SK-MEL-5 (cell line): Measurements from ENCODE around the gene KCNIP1. TPM values are rescaled to one million over a fixed set of nuclear protein-coding genes. Genes with fewer than 3 reads are reported as not detected.

Experiments
- DNase-seq: peaks from one replicate; pipeline ENCODE4 v3.0.0-alpha.2; 2016; ENCODE audit warnings: low read depth, low spot score
- in situ Hi-C: cut with HindIII; loops from 2 replicates; pipeline ENCODE4 v1.10.0; 2016; ENCODE audit warnings: low sequenced_read_pairs, high pct_unique_total_duplicates, low pct_unique_long_range_greater_than_20kb
- total RNA-seq: library from RNA; depleted of rRNA; stranded (reverse); fragments of >200 nt; shearing (Covaris generic); gene quantifications from 2 replicates; pipeline ENCODE4 v1.2.3, GENCODE V29; 2014

KCNIP1 gene
- total RNA-seq, 1 experiment from 2014 or later: not detected

GRCh38 chr5:170638454-170639220 lies 134.8 kb downstream of the KCNIP1 start:
- in situ Hi-C loops: no loop called here
- DNase-seq: peak; percentile 66

DNA sequence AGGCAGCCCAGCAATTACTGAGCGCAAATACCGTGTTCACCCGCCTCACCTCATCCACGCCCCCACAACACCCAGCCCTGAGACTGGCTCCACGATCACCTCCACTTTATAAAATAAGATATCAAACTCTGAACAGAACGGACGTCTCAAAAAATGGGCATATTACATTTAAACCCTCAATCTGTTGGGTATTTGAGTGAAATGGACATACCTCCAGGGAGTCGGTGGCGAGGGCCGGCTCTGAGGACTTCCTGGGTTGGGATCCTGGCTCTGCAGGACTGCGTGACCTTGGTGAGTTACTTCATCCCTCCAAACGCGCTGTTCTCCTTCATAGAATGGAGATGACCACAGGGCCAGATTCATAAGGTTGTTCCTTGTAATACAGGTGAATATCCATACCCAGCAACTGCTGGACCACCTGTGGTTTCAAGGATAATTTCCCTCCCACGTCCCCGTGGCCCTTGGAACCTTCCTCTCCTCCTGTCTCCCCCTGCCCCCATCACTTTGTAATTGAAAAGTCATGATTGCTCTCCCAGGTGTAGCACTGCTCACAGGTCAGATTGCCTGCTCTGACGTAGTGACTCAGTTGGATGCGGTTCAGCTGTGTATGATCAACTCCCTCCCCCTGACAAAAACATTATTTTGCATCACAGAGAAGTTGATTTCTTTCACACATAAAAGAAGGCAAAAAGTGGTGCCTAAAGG lies 135.6 kb downstream of the KCNIP1 start:
- DNase-seq: no peak
- in situ Hi-C loops: no loop called here

- in situ Hi-C loops: no loop called here
- DNase-seq: no peak
Measured at GRCh38 chr5:170640731-170641588, 137.1 kb downstream of the KCNIP1 start.

GRCh38 chr5:170641589-170642031 lies 137.8 kb downstream of the KCNIP1 start:
- no peak for DNase-seq
- in situ Hi-C loops: no loop called here

DNA sequence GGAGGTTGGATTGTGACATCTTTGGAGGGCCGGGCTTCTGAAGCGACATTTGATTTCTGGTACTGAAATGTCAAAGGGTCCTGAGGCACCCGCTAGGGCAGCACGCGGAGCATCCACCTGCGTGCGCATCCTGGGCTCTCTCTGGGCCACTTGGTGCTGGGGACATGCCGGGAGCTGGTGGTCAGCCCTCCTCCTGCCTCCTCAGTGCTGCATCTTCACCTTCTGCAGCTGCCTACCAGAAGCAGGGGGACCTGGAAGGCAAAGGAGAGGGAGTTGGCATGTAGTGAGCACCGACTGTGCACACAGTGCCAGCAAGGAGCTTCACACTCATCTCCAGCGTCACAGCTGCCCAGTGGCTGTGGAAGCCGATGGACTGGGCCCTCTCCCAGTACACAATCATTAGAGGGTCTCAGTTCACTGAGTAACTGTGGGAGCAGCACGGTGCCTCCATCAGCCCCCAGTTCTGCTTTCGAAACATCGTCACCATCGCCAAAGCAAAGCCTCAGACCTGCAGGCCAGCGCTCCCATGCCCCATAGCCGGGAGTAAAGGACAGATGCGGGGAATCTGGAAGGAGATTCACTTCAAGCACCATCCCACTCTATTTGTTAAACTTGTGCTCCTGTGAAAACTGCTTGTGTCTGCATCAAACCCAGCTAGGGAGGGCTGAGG lies 138.4 kb downstream of the KCNIP1 start:
- in situ Hi-C loops: no loop called here

DNA sequence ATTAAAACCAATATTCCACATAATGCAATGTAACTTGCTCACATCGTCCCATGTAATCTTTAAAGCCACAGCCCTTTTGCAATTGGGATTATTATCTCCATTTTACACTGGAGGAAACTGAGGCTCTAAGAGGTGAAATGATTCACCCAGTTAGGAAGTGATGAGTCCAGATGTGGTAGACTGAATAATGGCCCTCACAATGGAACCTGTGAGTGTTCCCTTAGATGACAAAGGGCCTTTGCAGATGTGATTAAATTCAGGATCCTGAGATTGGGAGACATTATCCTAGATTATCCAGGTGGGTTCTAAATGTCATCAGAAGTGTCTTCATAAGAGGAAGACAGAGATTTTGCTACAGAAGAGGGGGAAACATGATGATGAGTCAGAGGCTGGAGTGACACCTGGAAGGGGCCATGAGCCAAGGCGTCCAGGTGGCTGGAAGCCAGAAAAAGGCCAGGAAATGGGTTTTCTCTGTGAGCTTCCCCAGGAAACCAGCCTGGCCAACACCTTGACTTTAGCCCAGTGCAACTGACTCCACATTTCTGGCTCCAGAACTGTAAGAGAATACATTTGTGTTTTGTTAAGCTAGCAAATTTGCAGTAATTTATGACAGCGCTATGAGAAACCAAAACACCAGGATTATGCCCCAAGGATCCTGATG lies 139.1 kb downstream of the KCNIP1 start:
- in situ Hi-C loops: no loop called here

More for the DNA sequence above, 138.4 kb downstream of the KCNIP1 start:
- DNase-seq: no peak

DNA sequence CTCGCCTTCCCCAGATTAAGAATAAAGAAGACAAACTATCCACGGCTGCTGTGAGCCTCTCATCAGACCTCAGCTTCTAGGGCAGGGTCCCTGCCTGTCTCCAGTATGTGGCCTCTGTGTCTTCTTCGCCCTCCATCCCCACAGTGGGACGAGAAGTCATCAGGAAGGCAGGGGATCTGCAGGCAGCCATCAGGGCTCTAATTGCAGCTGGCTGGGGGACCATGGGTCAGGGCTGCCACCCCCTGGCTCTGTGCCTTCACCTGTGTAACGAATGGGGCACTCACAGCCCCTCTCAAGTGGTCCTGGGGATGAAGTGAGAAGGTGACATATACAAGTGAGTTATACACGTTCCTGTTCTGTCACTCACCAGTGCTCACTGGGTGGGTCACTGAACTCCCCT lies 139.8 kb downstream of the KCNIP1 start:
- in situ Hi-C loops: no loop called here

More for the DNA sequence above, 139.1 kb downstream of the KCNIP1 start:
- no peak for DNase-seq

DNA sequence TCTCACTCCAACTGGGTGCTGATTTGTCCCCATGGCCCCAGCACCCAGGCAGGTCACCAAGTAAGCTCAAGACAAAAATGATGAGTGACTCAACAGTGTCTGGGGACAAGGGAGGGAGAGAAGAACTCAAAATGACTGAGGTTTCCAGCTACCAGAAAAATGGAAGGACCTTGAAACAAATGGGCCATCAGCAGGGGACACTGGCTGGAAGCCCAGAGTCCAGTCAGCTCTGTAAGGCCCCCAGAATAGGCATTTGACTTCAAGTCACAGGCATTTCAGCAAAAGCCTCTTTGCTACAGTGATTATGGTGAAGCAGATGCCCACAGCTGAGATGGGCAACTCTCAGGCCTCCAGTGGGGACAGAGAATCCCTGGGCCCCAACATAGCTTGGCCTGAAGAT lies 140.7 kb downstream of the KCNIP1 start:
- DNase-seq: no peak
- in situ Hi-C loops: no loop called here

More for the DNA sequence above, 139.8 kb downstream of the KCNIP1 start:
- DNase-seq: no peak

DNA sequence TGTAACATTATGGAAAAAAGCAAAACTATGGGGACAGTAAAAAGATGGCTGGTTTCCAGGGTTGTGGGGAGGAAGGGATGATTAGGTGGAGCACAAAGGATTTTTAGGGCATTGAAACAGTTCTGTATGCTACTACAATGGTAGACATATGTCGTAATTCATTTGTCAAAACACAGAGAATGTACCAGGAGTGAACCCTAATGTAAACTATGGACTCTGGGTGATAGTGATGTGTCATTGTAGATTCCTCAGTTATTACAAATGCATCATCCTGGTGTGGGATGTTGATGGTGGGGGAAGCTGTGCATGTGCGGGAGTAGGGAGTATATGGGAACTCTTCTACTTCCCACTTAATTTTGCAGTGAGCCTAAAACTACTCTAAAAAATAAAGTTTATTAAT lies 144.7 kb downstream of the KCNIP1 start:
- in situ Hi-C loops: no loop called here
- no peak for DNase-seq

GRCh38 chr5:170650850-170651249 lies 147.0 kb downstream of the KCNIP1 start:
- in situ Hi-C loops: no loop called here
- DNase-seq: no peak

DNA sequence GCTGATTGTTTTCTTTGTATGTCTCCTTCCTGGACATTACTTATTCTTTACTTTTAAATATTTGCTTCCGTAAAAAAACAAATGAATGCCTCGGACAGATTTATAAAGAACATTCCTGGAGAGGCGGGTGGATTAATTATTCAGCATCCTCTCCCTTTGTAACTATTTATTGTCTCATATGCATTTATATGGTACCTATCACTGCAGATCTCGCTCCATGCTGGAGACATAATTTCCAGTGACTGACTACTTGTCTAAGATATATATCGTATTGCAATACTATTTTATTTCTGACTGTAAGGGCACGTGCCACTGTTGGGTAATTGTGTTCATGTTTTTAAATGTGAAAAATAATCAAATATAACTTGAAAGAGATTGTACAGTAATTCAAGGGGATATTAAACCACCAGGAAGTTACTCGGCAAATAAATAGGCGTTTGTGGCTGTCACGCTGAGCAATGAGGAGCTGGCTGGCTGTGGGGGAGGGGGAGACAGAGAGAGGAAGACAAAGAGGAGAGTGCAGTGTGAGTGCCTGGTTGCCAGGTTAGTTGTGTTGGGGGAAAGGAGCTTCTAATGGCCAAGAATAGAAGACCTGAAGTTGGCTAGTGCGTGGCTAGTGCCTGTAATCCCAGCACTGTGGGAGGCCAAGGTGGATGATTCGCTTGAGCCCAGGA lies 147.9 kb downstream of the KCNIP1 start:
- in situ Hi-C loops: no loop called here
- no peak for DNase-seq

DNA sequence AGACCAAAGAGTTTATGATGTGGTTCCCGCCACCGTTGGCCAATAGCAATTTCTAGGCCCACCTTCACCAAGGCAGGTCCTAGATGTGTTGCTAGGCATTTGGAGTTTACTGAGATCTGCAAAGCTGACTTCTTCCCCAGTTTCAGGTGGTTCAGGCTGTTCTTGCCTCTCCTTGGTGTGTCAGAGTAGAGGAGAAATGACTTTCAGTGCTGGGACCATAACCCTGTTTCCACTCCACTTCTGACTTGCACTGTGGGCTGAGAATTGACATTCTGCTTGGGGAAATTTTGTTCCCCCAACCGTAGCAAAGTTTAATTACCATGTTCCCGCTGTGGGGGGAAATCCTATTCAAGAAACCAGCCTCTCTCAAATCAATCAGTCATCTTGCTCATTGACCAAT lies 151.7 kb downstream of the KCNIP1 start:
- in situ Hi-C loops: no loop called here
- DNase-seq: no peak

- DNase-seq: no peak
- in situ Hi-C loops: no loop called here
Measured at GRCh38 chr5:170655920-170656319, 152.1 kb downstream of the KCNIP1 start.

- DNase-seq: no peak
- in situ Hi-C loops: no loop called here
Measured at GRCh38 chr5:170656346-170656745, 152.5 kb downstream of the KCNIP1 start.

- no peak for DNase-seq
- in situ Hi-C loops: no loop called here
Measured at GRCh38 chr5:170660531-170660930, 156.7 kb downstream of the KCNIP1 start.

- in situ Hi-C loops: no loop called here
- no peak for DNase-seq
Measured at GRCh38 chr5:170662966-170663365, 159.1 kb downstream of the KCNIP1 start.

DNA sequence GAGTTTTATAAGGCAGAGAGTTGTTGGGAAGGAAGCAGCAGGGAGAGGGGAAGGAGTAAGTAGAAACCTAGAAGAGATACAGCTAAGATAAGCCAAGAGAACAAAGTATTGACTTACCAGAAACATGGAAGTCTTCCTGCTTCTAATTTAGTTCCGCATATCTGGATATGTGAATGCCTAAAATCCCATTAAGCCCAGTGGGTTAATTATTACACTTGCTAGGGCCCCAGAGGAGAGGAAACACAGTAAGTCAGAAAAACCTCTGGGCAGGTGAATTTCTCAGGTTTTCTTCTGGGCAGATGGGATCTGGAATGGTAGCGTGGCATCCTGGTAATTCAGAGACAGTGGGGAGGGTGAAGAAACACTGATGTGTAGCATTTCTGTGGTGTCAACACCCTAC lies 175.0 kb downstream of the KCNIP1 start:
- in situ Hi-C loops: no loop called here

More for the DNA sequence above, 175.0 kb downstream of the KCNIP1 start:
- DNase-seq: no peak
